ENCODE data around the gene AMPD3.

The AMPD3 gene

GRCh38 chr11:10461276-10461790 lies 6.3 kb downstream of the AMPD3 start:
- DNase-seq (ENCODE audit: low spot score): no peak

- DNase-seq (ENCODE audit: low spot score): no peak
These were observed 7.8 kb downstream of the AMPD3 start for GRCh38 chr11:10462746-10463300.

- no peak for DNase-seq (ENCODE audit: low spot score)
These were observed 18.3 kb downstream of the AMPD3 start for GRCh38 chr11:10473371-10473770.

- no peak for DNase-seq (ENCODE audit: low spot score)
These were observed 19.5 kb downstream of the AMPD3 start for GRCh38 chr11:10474551-10474950.

GRCh38 chr11:10476342-10476741 lies 21.3 kb downstream of the AMPD3 start:
- no peak for DNase-seq (ENCODE audit: low spot score)

- DNase-seq (ENCODE audit: low spot score): no peak
These were observed 22.0 kb downstream of the AMPD3 start for GRCh38 chr11:10476927-10477689.

GRCh38 chr11:10477690-10478046 lies 22.6 kb downstream of the AMPD3 start:
- no peak for DNase-seq (ENCODE audit: low spot score)

- no peak for DNase-seq (ENCODE audit: low spot score)
These were observed 23.0 kb downstream of the AMPD3 start for GRCh38 chr11:10478066-10478465.

- DNase-seq (ENCODE audit: low spot score): no peak
These were observed 23.8 kb downstream of the AMPD3 start for GRCh38 chr11:10478574-10479550.

- no peak for DNase-seq (ENCODE audit: low spot score)
These were observed 25.0 kb downstream of the AMPD3 start for GRCh38 chr11:10480026-10480425.

- no peak for DNase-seq (ENCODE audit: low spot score)
These were observed 25.7 kb downstream of the AMPD3 start for GRCh38 chr11:10480760-10481159.

- DNase-seq (ENCODE audit: low spot score): no peak
These were observed 26.7 kb downstream of the AMPD3 start for GRCh38 chr11:10481560-10482349.

GRCh38 chr11:10483174-10483573 lies 28.1 kb downstream of the AMPD3 start:
- DNase-seq (ENCODE audit: low spot score): no peak

- no peak for DNase-seq (ENCODE audit: low spot score)
These were observed 28.5 kb downstream of the AMPD3 start for GRCh38 chr11:10483584-10483983.

- no peak for DNase-seq (ENCODE audit: low spot score)
These were observed 29.6 kb downstream of the AMPD3 start for GRCh38 chr11:10484461-10485180.

- no peak for DNase-seq (ENCODE audit: low spot score)
These were observed 30.6 kb downstream of the AMPD3 start for GRCh38 chr11:10485646-10486045.

- DNase-seq (ENCODE audit: low spot score): no peak
These were observed 31.2 kb downstream of the AMPD3 start for GRCh38 chr11:10486161-10486840.

GRCh38 chr11:10487002-10487647 lies 32.1 kb downstream of the AMPD3 start:
- DNase-seq (ENCODE audit: low spot score): no peak

- DNase-seq (ENCODE audit: low spot score): peak; percentile 92
These were observed 33.3 kb downstream of the AMPD3 start for GRCh38 chr11:10488121-10488933.
